GM12874 (cell line): ENCODE results near the gene P2RY11.

Experiments used
- TF ChIP-seq, protein P1 (sequence below): IDR thresholded peaks from 2 replicates; pipeline ENCODE4 v1.5.1; 2011; ENCODE audit warnings: low read depth, mild to moderate bottlenecking, control low read depth, low read length, moderate library complexity; ENCODE audit not compliant: insufficient read depth

Gene P2RY11

DNA sequence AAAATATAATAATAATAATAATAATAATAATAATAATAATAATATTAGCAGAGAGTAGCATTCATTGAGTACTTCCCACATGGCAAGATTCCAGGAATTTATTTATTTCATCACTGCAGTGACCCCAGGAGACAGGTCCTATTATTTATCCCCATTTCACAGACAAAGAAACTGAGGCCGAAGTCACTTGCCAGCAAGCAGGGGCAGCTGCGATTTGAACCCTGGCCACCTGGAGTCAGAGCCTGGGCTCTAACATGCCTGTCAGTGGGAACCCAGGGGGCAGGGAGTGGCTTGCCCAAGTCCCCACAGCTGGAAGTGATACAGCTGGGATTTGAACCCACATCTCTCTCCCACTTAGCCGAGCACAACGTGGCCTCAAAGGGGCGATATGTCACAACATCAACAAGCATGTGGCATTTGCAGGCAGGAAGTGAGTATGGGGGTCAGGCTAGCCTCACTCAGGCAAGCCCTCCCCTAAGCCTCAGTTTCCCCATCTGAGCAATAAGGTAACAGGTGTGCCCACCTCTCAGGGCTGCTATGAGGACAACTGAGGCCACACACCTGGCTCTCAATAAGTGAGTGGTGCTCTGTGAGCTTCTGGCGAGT is 22.4 kb upstream of the P2RY11 start:
- TF ChIP-seq, protein P1, sequence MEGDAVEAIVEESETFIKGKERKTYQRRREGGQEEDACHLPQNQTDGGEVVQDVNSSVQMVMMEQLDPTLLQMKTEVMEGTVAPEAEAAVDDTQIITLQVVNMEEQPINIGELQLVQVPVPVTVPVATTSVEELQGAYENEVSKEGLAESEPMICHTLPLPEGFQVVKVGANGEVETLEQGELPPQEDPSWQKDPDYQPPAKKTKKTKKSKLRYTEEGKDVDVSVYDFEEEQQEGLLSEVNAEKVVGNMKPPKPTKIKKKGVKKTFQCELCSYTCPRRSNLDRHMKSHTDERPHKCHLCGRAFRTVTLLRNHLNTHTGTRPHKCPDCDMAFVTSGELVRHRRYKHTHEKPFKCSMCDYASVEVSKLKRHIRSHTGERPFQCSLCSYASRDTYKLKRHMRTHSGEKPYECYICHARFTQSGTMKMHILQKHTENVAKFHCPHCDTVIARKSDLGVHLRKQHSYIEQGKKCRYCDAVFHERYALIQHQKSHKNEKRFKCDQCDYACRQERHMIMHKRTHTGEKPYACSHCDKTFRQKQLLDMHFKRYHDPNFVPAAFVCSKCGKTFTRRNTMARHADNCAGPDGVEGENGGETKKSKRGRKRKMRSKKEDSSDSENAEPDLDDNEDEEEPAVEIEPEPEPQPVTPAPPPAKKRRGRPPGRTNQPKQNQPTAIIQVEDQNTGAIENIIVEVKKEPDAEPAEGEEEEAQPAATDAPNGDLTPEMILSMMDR: no peak

DNA sequence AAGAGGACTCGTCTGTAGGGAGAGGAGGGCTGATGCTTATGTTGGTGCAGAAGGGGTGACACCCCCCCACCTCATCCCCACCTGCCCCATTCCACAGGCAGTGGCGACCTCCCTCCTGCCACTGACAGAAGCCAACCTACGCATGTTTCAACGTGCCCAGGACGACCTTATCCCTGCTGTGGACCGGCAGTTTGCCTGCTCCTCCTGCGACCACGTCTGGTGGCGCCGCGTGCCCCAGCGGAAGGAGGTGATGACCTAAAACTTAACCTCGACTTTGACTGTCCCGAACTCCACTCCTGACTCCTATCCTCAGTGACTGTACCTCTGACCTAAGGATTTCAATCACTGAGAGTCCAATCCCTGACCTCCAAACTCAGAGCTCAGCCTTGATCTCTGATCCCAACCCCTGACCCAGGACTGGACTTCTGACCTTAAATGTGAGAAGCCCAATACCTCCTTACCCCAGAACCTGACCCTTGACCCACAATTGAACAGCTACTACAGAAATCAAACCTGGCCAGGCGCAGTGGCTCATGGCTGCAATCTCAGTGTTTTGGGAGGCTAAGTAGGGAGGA is 21.6 kb upstream of the P2RY11 start:
- TF ChIP-seq, protein P1: no peak

DNA sequence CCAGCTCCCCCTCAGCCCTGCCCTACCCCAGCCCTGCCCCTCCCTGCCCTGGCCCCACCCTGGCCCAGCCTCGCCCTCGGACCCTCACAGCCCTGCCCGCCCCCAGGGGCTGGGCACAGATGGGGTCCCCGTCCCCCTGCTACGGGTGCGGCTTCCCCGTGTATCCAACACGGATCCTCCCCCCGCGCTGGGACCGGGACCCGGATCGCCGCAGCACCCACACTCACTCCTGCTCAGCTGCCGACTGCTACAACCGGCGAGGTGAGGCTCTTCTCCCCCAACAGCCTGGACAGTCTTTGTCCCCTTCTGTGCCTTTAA is 20.2 kb upstream of the P2RY11 start:
- TF ChIP-seq, protein P1: no peak

DNA sequence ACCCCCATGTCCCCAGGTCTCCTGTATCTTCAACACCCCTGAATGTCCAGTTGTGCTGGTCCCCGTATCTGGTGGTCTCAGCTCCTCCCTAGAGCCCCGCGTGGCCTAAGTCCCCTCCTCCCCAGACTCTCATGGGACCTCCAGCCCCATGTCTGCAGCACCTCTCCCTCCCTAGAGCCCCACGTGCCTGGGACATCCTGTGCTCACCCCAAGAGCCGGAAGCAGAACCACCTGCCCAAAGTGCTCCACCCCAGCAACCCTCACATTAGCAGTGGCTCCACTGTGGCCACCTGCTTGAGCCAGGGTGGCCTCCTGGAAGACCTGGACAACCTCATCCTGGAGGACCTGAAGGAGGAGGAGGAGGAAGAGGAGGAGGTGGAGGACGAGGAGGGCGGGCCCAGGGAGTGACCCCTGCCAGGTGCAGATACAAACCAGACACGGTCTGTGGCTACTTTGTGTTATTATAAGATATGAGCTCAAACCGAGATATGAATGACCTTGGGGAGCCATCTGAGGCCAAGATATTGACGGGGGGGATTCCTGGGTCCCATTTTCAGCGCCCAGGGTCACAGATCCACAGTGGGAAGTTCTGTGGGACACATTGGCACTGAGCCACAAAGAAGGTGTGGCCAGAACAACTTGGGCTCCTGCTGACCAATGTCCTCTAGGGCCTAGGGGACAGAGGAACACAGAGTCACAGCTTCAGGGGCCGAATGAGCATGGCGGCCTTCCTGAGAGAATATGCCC is 19.4 kb upstream of the P2RY11 start:
- TF ChIP-seq, protein P1: no peak

DNA sequence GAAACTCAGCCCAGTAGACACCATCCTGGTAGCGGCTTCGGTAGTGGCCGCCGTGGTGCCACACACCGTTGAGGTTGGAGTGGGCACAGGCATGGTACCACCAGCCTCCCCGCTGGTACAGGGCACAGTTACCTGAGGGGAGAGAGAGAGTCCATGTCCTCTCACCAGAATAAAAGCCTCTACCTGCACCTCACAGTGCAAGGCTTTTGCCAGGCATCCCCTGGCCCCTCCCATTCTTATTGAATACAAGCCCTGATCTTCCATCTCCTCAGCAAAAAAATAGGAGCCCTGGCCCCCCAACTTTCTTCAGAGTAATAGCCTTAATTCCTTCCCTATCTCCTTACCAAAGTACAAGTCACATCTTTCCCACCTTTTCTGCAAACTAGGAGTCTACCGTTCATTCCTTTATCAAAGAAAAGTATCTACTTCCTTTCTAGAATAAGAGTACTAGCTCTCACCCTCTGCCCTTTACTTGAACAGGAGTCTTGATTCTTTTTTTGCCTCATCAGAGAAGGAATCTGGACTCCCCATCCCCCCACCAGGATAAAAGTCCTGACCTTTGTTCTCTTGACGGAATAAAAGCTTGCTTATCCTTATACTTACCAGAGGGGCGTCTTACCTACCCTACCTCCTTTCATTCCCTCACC is 18.7 kb upstream of the P2RY11 start:
- TF ChIP-seq, protein P1: no peak

DNA sequence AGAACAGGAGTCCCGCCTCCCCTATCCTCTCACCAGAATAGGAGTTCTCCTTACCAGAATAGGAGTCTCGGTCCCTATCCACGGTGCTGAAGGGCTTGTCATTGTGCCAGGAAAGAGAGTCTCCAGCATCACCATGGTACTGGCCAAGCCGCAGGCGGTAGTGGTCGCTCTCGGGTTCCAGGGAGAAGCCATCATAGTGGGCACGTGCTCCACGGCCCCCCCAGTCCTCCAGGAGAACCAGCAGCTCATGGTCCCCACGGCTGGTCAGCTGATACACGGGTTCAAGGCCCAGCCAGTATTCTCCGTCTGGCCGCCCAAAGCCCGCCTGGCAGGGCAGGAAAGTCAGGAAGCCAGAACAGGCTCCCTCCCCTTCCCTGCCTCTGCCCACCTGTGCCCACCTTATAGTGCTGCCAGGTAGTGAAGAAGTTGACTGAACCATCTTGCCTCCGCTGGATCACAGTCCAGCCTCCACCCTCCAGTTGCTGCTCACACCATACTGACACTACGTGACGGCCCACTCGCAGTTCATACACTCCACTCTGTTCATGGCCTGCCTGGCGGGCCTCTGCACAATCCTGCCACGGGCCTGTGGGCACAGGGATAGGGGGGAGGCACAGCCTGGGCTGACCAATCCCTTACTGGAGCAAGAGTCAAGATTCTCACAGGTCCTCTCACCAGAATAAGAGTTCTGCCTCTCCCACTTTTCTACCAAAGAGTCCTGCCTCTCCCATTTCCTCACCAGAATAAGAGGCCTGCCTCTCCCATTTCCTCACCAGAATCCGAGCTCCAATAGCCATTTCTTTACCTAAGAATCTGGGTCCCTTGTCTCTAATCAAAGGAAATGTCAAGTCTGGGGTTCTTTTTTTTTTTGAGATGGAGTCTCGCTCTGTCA is 18.0 kb upstream of the P2RY11 start:
- TF ChIP-seq, protein P1: no peak

DNA sequence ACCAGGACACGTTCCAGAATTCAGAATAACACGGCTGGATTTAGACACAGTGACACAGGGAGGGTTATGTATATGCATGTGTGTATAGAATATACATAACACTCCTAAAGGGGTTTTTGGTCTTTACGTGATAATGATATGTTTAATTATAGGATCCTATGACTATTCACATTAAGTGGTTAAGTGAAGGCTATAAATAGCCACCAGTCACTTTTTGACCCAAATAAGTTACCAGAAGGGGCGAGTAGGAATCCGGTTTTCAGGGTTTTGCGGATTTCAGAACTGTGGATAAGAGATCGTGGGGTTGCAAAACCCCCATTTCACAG is 15.9 kb upstream of the P2RY11 start:
- TF ChIP-seq, protein P1: no peak
